Raji (cell line): ENCODE results near the gene KRCC1.

Experiments
- POLR2A ChIP-seq: IDR thresholded peaks from 2 replicates; pipeline ENCODE4 v1.6.1; 2011; ENCODE audit warnings: low read depth, low read length, control low read depth; ENCODE audit not compliant: insufficient read depth

KRCC1 gene

DNA sequence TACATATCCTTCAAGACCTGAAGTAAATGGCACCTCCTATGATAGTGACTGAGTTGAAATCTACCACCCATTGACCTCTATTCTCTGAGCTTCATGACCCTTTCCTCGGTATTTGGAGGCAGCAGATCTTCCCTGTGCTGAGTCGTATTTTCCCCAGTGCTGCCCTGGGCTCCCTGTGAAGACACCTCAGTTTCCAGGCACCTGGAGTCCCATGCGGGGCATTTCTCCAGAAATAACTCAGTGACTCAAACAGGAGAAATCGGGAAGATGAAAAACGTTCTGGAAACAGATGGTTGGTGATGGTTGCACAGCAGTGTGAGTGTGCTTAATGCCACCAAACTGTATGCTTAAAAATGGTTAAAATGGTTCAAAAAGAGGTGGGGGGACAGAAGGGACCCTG lies 30.0 kb upstream of the KRCC1 start:
- no peak for TF ChIP-seq POLR2A

DNA sequence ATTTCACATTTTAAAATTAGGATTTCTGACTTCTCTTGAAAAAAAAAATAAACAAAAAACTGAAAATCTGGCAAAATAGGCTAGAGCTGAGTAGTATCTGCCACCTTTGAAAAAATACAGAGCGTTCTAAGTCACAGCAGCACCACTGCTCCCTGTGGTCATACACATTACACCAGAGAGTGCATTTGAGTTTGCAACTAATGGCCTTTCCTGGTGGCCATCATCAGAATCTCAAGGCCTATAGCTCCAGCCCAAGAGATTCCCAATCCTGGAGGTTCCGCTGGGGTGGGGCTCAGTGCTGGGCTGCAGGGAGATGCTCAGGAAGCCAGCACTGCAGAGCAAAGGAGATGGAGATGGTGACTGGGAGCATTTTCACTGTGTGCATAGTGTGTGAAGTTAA lies 29.5 kb upstream of the KRCC1 start:
- no peak for TF ChIP-seq POLR2A

DNA sequence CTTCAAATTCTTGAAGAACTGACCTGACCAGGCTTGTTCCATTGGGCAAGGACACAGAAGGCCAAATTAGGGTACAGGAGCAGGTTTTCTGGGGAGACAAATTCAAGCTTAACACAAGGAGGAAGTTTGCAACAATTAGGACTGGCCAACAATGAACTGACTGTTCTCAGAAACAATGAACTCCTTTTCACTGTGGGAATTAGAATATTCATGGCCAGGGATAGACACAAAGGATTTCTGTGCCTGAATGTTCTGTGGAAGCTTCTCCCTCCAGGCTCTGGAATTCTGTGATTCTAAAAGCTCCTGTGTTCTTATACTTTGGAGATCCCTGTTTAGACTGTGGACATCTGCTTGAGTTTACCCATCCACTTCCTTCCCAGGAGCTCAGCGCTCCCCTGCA lies 27.2 kb upstream of the KRCC1 start:
- TF ChIP-seq POLR2A = no peak

- TF ChIP-seq POLR2A = no peak
Observed at GRCh38 chr2:88081924-88082608, 26.5 kb upstream of the KRCC1 start.

GRCh38 chr2:88080545-88080944 lies 25.0 kb upstream of the KRCC1 start:
- no peak for TF ChIP-seq POLR2A

- no peak for TF ChIP-seq POLR2A
Observed at GRCh38 chr2:88078643-88079172, 23.1 kb upstream of the KRCC1 start.

DNA sequence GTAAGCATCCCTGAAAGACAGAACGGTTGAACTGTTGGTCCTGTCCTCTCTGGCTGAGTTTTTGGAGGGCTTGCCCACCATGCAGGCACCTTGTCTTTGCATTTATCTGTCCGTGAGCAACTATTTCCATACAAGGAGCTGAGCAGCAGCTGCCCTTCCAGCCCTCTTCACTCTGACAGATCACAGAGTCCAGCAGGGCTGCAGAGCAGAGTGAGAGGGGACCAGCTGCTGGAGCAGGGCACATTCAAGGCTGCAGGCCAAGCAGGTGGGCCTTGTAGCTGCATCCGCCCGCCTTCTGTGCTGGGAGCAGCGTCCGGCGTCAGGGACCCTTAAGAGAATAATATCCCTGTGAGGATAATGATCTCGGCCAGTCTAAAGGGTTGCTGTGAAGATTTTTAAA lies 21.5 kb upstream of the KRCC1 start:
- TF ChIP-seq POLR2A = no peak

- no peak for TF ChIP-seq POLR2A
Observed at GRCh38 chr2:88074854-88075292, 19.3 kb upstream of the KRCC1 start.

DNA sequence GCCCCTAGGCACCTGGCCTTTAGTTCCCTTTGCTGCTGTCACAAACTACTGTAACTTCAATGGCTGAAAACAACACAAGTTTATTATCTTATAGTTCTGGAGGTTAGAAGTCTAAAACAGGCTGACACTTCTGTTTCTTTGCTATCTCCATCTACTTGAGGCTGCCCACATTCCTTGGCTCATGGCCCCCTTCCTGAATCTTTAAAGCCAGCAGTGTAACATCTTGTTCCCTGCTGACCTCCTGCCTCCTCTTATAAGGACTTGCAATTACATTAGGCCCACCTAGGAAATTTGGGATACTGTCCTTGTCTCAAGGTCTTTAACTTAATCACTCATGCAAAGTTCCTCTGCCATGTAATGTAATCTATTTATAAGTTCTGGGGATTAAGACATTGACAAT lies 18.6 kb upstream of the KRCC1 start:
- no peak for TF ChIP-seq POLR2A

DNA sequence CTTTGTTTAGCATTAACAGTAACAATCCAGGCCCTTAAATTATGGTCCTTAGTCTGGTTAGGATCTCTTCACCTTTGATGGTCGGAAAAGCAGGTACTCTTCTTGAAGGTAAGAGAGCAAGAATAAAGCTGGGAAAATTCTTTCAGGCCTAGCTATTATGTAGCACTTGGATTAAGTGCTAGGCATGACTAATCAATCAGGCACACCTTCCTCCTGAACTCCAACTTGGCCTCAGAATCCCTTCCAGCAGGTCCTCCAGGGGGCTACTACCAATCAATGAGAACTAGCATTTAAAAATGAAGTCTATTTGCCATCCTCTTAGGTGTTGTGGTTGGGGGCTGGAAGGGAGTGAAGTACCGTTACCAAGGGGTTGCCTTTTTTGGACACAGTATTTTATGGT lies 15.8 kb upstream of the KRCC1 start:
- no peak for TF ChIP-seq POLR2A

GRCh38 chr2:88070055-88070454 lies 14.5 kb upstream of the KRCC1 start:
- TF ChIP-seq POLR2A = no peak

DNA sequence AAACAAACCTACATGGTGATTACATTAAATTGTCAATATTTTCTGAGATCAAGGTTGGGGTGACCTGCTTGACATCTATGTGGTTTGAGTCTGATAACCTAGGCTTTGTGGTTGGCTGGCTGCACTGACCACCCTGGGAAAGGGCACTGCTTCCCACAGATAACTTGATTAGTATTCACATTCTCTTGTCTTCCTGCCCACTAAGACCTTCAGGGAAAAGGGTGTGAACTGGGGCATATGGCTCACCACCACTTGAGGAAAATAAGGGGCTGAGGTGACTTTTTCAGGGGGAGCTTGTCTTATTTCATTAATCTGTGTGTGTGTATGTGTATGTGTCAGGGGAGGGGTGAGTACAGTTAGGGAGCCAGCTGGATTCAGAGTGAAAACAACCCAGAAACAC lies 13.5 kb upstream of the KRCC1 start:
- TF ChIP-seq POLR2A = no peak

- no peak for TF ChIP-seq POLR2A
Observed at GRCh38 chr2:88068044-88068443, 12.5 kb upstream of the KRCC1 start.

DNA sequence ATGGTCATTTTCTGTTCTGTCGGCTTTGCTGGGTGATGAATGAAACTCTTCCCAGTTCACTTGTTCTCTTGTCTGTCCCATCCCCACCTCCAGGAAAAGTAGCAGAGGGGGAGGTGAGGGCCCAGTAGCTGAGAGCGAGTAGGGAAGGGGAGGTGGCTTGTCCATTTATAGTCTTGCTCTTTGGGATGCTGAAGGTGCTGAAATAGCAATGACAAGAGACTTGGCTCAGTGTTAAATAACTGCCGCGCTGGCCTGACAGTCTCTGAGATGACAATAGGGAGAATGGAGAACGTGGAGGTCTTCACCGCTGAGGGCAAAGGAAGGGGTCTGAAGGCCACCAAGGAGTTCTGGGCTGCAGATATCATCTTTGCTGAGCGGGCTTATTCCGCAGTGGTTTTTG lies 12.0 kb upstream of the KRCC1 start, which contains the start of gene SMYD1:
Gene SMYD1, plus strand, starts transcription at position 228 of the 400 bp plus-strand sequence. Its CDS starts 40 bp downstream, at position 268.
- TF ChIP-seq POLR2A = no peak

DNA sequence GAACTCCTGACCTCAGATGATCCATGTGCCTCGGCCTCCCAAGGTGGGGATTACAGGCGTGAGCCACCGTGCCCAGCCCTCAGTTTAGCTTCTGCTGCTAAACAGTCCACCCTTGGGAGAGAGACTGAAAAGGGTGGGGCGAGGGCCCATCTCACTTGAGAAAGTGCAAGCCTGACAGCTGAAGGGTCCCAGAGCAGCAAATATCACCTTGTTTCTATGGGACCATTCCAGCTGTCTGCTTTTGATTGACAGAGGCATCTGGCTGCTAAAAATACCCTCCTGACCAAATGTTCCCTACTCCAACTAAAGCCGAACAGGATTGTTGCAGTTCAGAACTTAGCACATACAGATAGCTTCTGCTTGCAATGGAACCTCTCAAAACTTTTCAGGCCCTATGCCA lies 11.6 kb upstream of the KRCC1 start:
- TF ChIP-seq POLR2A = no peak

DNA sequence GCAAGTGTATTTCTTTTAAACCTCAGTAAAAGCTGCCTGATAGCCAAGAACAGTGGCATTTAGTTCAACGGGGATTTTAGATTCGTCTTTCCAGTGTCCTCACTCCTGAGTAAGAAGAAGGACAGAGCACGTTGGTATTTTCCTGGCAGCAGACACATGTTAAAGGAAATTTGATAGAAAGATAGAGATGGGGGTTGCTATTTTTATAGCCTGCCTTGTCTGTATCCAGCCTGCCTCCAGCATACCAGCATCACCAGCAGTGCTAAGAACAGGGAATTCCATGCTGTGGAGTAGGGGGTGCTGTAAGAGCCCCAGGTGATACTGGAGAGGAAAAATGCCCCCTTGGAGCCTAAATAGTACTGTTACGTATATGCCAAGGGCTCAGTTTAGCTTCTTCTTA lies 11.0 kb upstream of the KRCC1 start:
- TF ChIP-seq POLR2A = no peak

DNA sequence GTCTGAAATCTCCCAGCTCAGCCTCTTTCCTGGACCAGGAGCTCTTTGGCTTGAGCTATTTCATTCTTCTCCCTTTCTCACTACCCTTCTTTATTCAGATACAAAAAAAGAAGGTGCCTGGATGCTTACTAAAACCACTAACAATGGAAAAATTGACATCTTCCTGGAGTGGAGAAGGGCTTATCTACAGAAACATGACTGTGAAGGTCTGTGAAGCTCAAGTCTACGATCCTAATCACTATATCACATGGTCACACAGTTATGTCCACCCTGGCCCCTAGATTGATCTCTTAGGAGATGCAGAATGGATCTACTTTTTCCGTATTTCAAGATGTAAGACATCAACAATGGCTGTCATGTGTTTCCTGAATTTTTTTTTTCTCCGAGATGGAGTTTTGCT lies 5.7 kb upstream of the KRCC1 start:
- TF ChIP-seq POLR2A = no peak
